Measurements from ENCODE around the gene BDH2. TPM values are rescaled to one million over a fixed set of nuclear protein-coding genes. Genes with fewer than 3 reads are reported as not detected.

BDH2 gene
- total RNA-seq, 3 donors from 2014 or later (not counting 1 experiment from before 2014, with no cell fraction given): 12.1 to 16.6 (median 15.9) TPM

GRCh38 chr4:103046416-103047290 lies 53.0 kb downstream of the BDH2 start:
- no peaks in the 10 kb centered on the region for H3K9me3 Mint-ChIP-seq
- no peaks in the 10 kb centered on the region for H3K27me3 Mint-ChIP-seq (ENCODE audit: low read depth in 2 of 2)
- DNase-seq (peak in 1 of 2 donors; percentile 71), ATAC-seq (peak; percentile 93 to 100 (median 99))
- H3K36me3 Mint-ChIP-seq: no peaks in the 10 kb centered on the region
- no peaks in the 10 kb centered on the region for H3K4me1 ChIP-seq (ENCODE audit: control insufficient read depth, insufficient read depth, low read length)
- peak; percentile 70 for TF ChIP-seq CTCF (IDR thresholded peaks at IDR 0.05)
- H3K27ac Mint-ChIP-seq: no peak overlapping the region
- no peak overlapping the region for H3K27ac ChIP-seq (ENCODE audit: low read length)
- peaks cover 12% of the 10 kb centered on the region for H3K36me3 ChIP-seq (ENCODE audit: control insufficient read depth, insufficient read depth, low read length)
- no peak overlapping the region for H3K4me3 Mint-ChIP-seq
- no peaks in the 10 kb centered on the region for H3K27me3 ChIP-seq (ENCODE audit: control insufficient read depth, insufficient read depth, low read length)
- 53% methylated on average over 4 of the region's 5 CpGs for WGBS (ENCODE audit: insufficient coverage)
- no peak overlapping the region for H3K4me3 ChIP-seq (ENCODE audit: low read length)
- intact Hi-C loops (cut with micrococcal nuclease): loop anchor here (1.0 to 2.0 kb wide), 2 partner anchors 45 to 52 kb away; partner anchors contain the start of gene BDH2
- no peaks in the 10 kb centered on the region for H3K4me1 Mint-ChIP-seq
- H3K9me3 ChIP-seq (ENCODE audit: control insufficient read depth, insufficient read depth, low read length): no peaks in the 10 kb centered on the region

GRCh38 chr4:103044183-103044582 lies 55.5 kb downstream of the BDH2 start:
- TF ChIP-seq CTCF (IDR thresholded peaks at IDR 0.05): no peak
- no peaks in the 10 kb centered on the region for H3K36me3 Mint-ChIP-seq
- no peak for ATAC-seq
- 90% methylated on average over 2 of the region's 2 CpGs for WGBS (ENCODE audit: insufficient coverage)
- no peak overlapping the region for H3K27ac Mint-ChIP-seq
- Histone ChIP-seq H3K36me3 (ENCODE audit: control insufficient read depth, insufficient read depth, low read length) (peaks cover 10% of the 10 kb centered on the region), H3K4me3 (ENCODE audit: low read length) (no peak overlapping the region), H3K27ac (ENCODE audit: low read length) (no peak overlapping the region), H3K9me3 (ENCODE audit: control insufficient read depth, insufficient read depth, low read length) (no peaks in the 10 kb centered on the region), H3K27me3 (ENCODE audit: control insufficient read depth, insufficient read depth, low read length) (no peaks in the 10 kb centered on the region), H3K4me1 (ENCODE audit: control insufficient read depth, insufficient read depth, low read length) (no peaks in the 10 kb centered on the region)
- intact Hi-C loops (cut with micrococcal nuclease): no loop called here
- H3K9me3 Mint-ChIP-seq: no peaks in the 10 kb centered on the region
- H3K4me3 Mint-ChIP-seq: no peak overlapping the region
- no peak for DNase-seq
- no peaks in the 10 kb centered on the region for H3K27me3 Mint-ChIP-seq (ENCODE audit: low read depth in 2 of 2)
- no peaks in the 10 kb centered on the region for H3K4me1 Mint-ChIP-seq

- WGBS (ENCODE audit: insufficient coverage): 100% methylated on average over 1 of the region's 2 CpGs
- DNase-seq: no peak
- Mint-ChIP-seq H3K4me1 (no peaks in the 10 kb centered on the region), H3K36me3 (no peaks in the 10 kb centered on the region), H3K27ac (no peak overlapping the region), H3K4me3 (no peak overlapping the region), H3K27me3 (ENCODE audit: low read depth in 2 of 2) (no peaks in the 10 kb centered on the region), H3K9me3 (no peaks in the 10 kb centered on the region)
- ATAC-seq: no peak
- Histone ChIP-seq H3K4me3 (ENCODE audit: low read length) (no peak overlapping the region), H3K4me1 (ENCODE audit: control insufficient read depth, insufficient read depth, low read length) (no peaks in the 10 kb centered on the region), H3K9me3 (ENCODE audit: control insufficient read depth, insufficient read depth, low read length) (no peaks in the 10 kb centered on the region), H3K27ac (ENCODE audit: low read length) (no peak overlapping the region), H3K36me3 (ENCODE audit: control insufficient read depth, insufficient read depth, low read length) (no peaks in the 10 kb centered on the region), H3K27me3 (ENCODE audit: control insufficient read depth, insufficient read depth, low read length) (no peaks in the 10 kb centered on the region)
- TF ChIP-seq CTCF (IDR thresholded peaks at IDR 0.05): no peak
- intact Hi-C loops (cut with micrococcal nuclease): no loop called here
These were observed 63.5 kb downstream of the BDH2 start for GRCh38 chr4:103036169-103036568.
